ENCODE results near the gene STK26.

DNA sequence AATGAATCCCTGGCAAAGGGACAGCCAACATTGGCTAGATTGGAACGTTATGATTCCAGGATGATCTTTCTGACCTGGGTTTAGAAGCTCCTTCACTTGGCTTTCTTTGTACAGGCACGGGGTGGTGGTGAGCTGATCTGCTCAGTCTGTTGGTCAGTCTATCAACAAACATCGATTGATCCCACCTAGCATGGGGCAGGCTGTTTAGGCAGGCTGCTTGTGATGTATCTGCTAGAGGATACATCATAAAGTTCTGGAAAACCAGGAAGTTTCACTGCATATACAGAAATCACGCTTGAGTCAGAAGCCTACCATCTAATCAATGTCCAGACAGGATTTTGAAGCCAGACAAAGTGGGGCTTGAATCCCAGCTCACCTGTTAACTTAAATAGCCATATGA, 97.8 kb downstream of the STK26 start:
- no peak for TF ChIP-seq GATA4 (IDR thresholded peaks at IDR 0.05; ENCODE audit: borderline replicate concordance, low read depth)
- TF ChIP-seq, protein P1, sequence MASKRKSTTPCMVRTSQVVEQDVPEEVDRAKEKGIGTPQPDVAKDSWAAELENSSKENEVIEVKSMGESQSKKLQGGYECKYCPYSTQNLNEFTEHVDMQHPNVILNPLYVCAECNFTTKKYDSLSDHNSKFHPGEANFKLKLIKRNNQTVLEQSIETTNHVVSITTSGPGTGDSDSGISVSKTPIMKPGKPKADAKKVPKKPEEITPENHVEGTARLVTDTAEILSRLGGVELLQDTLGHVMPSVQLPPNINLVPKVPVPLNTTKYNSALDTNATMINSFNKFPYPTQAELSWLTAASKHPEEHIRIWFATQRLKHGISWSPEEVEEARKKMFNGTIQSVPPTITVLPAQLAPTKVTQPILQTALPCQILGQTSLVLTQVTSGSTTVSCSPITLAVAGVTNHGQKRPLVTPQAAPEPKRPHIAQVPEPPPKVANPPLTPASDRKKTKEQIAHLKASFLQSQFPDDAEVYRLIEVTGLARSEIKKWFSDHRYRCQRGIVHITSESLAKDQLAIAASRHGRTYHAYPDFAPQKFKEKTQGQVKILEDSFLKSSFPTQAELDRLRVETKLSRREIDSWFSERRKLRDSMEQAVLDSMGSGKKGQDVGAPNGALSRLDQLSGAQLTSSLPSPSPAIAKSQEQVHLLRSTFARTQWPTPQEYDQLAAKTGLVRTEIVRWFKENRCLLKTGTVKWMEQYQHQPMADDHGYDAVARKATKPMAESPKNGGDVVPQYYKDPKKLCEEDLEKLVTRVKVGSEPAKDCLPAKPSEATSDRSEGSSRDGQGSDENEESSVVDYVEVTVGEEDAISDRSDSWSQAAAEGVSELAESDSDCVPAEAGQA (IDR thresholded peaks at IDR 0.05; ENCODE audit: low read depth): no peak
- TF ChIP-seq, protein P1 (CRISPR knock-in tag; IDR thresholded peaks at IDR 0.05; ENCODE audit: borderline replicate concordance): no peak
- TF ChIP-seq ATM (IDR thresholded peaks at IDR 0.05; ENCODE audit: borderline replicate concordance): no peak
- TF ChIP-seq SMARCC2 (IDR thresholded peaks at IDR 0.05): no peak
- TF ChIP-seq IRF1 (CRISPR knock-in tag; IDR thresholded peaks at IDR 0.05; ENCODE audit: low read depth): no peak
- TF ChIP-seq ZSCAN22 (CRISPR knock-in tag; IDR thresholded peaks at IDR 0.05): no peak
- TF ChIP-seq AKNA (CRISPR knock-in tag; IDR thresholded peaks at IDR 0.05; ENCODE audit: borderline replicate concordance): no peak
- TF ChIP-seq SP2 (CRISPR knock-in tag; IDR thresholded peaks at IDR 0.05): no peak
- TF ChIP-seq, protein P2, sequence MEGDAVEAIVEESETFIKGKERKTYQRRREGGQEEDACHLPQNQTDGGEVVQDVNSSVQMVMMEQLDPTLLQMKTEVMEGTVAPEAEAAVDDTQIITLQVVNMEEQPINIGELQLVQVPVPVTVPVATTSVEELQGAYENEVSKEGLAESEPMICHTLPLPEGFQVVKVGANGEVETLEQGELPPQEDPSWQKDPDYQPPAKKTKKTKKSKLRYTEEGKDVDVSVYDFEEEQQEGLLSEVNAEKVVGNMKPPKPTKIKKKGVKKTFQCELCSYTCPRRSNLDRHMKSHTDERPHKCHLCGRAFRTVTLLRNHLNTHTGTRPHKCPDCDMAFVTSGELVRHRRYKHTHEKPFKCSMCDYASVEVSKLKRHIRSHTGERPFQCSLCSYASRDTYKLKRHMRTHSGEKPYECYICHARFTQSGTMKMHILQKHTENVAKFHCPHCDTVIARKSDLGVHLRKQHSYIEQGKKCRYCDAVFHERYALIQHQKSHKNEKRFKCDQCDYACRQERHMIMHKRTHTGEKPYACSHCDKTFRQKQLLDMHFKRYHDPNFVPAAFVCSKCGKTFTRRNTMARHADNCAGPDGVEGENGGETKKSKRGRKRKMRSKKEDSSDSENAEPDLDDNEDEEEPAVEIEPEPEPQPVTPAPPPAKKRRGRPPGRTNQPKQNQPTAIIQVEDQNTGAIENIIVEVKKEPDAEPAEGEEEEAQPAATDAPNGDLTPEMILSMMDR (CRISPR knock-in tag; IDR thresholded peaks at IDR 0.05): no peak
